ENCODE data around the gene TRIP13. TPM values are rescaled to one million over a fixed set of nuclear protein-coding genes. Genes with fewer than 3 reads are reported as not detected.
A peak's percentile ranks its signal among the peaks of the same experiment; 100 is the strongest.
"Not testable (repeated sequence)": the region's sequence is repeated elsewhere in the genome, so short reads cannot be mapped to it uniquely, and the experiment has no call there.

The TRIP13 gene
- total RNA-seq, 1 experiment from 2014 or later, result 60.3 TPM

DNA sequence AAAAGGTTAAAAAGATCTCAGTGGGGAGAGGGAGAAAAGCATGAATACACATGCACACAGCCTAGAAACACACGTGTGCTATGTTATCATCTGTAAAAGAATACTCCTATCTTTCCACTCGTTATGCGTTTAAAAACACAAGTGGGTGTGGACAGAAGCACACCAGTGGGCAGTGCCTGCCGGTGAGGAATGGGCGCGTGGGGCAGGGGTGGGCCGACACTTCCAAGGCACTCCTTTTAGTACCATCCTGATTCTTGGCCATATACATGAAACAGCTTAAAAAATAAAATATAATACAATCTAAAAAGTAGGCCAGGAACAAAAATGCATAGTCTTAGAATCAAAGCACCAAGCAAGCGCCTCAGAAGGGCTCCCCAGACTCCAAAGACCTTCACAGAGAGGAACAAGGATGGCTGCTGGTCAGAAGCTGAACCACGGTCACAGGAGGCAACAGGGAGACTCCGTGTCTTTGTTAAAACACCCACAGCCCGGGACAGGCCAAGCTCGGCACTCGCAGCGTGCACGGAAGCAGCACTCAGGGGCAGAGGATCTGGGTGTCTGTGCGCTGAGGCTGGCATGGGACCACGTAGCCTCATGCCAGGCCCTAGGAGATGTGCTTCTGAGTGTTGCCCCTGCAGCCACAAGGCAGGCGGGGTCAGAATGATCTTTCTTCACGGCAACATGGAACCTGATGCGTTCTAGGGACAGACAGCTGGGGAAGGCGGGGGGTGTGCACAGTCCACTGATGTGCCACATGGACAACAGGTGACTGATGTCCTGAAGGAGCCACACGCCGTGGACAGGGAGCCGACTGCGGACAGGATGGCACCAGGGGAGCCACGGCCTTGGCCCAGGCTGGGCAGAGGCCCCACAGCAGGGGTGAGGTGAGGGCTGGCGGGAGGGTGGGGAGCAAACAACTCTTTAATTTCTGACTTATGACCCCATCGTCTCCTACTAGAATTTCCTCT is 16.0 kb upstream of the TRIP13 start:
- Histone ChIP-seq H3K36me3 (replicated peaks; ENCODE audit: control insufficient read depth, insufficient read depth, low read length) (peaks cover 22% of the 10 kb centered on the region), H3K27me3 (ENCODE audit: control insufficient read depth, insufficient read depth, low read length) (no peaks in the 10 kb centered on the region), H3K4me3 (ENCODE audit: insufficient read depth, low read depth, low read length) (no peak overlapping the region)
- DNase-seq, result no peak

DNA sequence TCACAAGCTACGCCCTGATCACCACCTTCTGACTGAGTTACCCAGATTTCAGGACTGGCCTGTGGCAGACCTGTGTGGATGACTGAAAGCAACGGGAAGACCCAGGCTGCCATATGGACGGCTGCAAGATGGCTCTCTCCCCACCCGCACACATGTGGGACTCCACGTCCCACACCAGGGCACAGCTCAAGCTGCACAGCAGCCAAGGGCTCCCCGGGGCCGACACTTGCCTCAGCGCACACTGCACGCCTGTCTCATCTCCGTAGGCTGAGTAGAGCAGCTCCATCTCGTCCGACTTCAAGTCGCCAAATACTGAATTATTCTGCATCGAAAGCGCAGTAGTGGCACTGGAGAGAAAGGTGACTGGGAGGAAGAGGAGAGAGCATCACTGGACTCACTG is 14.6 kb upstream of the TRIP13 start:
- Histone ChIP-seq H3K36me3 (replicated peaks; ENCODE audit: control insufficient read depth, insufficient read depth, low read length) (peaks cover 34% of the 10 kb centered on the region), H3K4me3 (ENCODE audit: insufficient read depth, low read depth, low read length) (no peak overlapping the region), H3K27me3 (ENCODE audit: control insufficient read depth, insufficient read depth, low read length) (no peaks in the 10 kb centered on the region)
- DNase-seq, result no peak

- H3K27me3 ChIP-seq (ENCODE audit: control insufficient read depth, insufficient read depth, low read length); H3K4me3 ChIP-seq (ENCODE audit: insufficient read depth, low read depth, low read length); DNase-seq: not testable (repeated sequence)
- H3K36me3 ChIP-seq (replicated peaks; ENCODE audit: control insufficient read depth, insufficient read depth, low read length), result peaks cover 39% of the 10 kb centered on the region
These were observed 14.0 kb upstream of the TRIP13 start for GRCh38 chr5:878677-879076.

DNA sequence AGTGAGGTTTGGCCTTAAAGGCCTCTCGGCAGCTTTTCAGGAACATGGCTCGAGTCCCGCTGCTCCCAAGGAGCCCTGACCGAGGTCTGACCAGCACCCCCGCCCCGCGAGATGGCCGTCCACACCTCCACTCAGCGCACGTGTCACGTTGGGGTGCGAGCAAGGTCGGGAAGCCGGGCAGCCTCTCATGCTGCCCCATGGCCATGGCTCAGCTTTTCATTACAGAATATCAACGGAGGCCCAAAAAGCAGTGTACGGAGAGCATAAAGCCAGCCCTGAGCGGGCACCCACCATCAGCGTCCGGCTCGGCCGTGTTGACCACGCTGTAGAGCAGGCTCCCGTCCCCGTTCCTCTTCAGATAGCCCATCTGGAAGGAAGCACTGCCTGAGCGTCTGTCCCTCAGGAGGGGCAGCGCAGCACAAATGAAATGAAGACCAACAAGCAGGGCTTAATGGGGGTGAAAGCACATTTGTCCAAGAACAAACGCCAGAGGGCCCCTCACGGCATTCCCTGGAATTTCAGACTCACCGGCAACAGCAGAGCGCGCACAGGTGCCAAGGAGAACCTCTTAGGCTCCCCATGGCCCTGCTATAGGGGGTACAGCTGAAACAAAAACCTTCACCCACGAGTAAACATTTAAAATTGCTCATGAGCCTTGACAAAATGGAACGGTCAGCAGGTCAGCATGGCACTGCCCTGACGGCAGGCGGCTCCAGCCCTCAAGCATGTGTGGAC is 11.7 kb upstream of the TRIP13 start:
- Histone ChIP-seq H3K4me3 (ENCODE audit: insufficient read depth, low read depth, low read length) (no peak overlapping the region), H3K27me3 (ENCODE audit: control insufficient read depth, insufficient read depth, low read length) (no peaks in the 10 kb centered on the region), H3K36me3 (replicated peaks; ENCODE audit: control insufficient read depth, insufficient read depth, low read length) (peaks cover 48% of the 10 kb centered on the region)
- no peak for DNase-seq

- DNase-seq, result no peak
- Histone ChIP-seq H3K4me3 (ENCODE audit: insufficient read depth, low read depth, low read length) (no peak overlapping the region), H3K36me3 (replicated peaks; ENCODE audit: control insufficient read depth, insufficient read depth, low read length) (peaks cover 54% of the 10 kb centered on the region), H3K27me3 (ENCODE audit: control insufficient read depth, insufficient read depth, low read length) (no peaks in the 10 kb centered on the region)
These were observed 11.1 kb upstream of the TRIP13 start for GRCh38 chr5:881551-881935.

GRCh38 chr5:882253-883183 is 10.2 kb upstream of the TRIP13 start:
- Histone ChIP-seq H3K4me3 (ENCODE audit: insufficient read depth, low read depth, low read length) (no peak overlapping the region), H3K36me3 (replicated peaks; ENCODE audit: control insufficient read depth, insufficient read depth, low read length) (peaks cover 61% of the 10 kb centered on the region), H3K27me3 (ENCODE audit: control insufficient read depth, insufficient read depth, low read length) (no peaks in the 10 kb centered on the region)
- no peak for DNase-seq

DNA sequence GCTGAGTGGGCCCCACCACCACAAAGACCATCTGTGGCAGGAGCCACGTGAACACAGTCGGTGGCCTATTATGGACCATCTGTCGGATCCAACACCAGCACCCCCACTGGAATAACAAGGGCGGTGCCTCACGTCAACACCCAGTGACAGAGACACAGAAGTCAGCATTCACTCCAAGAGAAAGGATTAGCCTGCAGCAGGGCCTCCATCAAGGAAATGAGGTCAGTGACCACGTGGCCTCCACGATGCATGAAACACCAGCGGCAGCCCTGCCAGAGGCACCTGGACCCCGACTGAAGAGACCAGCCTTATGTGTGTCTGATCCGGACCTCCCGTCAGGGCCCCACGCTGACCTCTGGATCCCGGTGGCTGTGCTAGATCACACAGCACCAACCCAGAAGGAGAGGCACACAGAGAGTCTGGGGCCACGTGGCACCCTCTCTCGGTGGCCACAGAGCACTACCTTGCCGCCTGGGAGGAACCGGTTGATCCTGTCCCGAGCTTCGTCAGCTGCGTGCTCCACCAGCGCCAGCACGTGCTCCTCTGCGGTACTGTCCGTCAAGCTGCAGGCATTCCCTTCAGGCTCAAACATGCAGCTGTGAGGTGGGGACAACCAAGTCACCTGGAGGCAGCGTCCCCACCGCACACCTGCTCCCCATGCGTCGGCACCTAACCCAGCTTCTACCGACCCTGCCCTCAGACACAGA is 9.1 kb upstream of the TRIP13 start:
- peaks cover 64% of the 10 kb centered on the region for H3K36me3 ChIP-seq (replicated peaks; ENCODE audit: control insufficient read depth, insufficient read depth, low read length)
- DNase-seq, result peak; percentile 43
- no peaks in the 10 kb centered on the region for H3K27me3 ChIP-seq (ENCODE audit: control insufficient read depth, insufficient read depth, low read length)
- H3K4me3 ChIP-seq (ENCODE audit: insufficient read depth, low read depth, low read length), result no peak overlapping the region

- H3K36me3 ChIP-seq (replicated peaks; ENCODE audit: control insufficient read depth, insufficient read depth, low read length), result peaks cover 70% of the 10 kb centered on the region
- no peak overlapping the region for H3K4me3 ChIP-seq (ENCODE audit: insufficient read depth, low read depth, low read length)
- peak; percentile 52 for DNase-seq
- H3K27me3 ChIP-seq (ENCODE audit: control insufficient read depth, insufficient read depth, low read length), result no peaks in the 10 kb centered on the region
These were observed 8.1 kb upstream of the TRIP13 start for GRCh38 chr5:884345-885126.

- Histone ChIP-seq H3K36me3 (replicated peaks; ENCODE audit: control insufficient read depth, insufficient read depth, low read length) (peaks cover 75% of the 10 kb centered on the region), H3K27me3 (ENCODE audit: control insufficient read depth, insufficient read depth, low read length) (no peaks in the 10 kb centered on the region), H3K4me3 (ENCODE audit: insufficient read depth, low read depth, low read length) (no peak overlapping the region)
- DNase-seq, result no peak
These were observed 7.6 kb upstream of the TRIP13 start for GRCh38 chr5:885127-885442.

DNA sequence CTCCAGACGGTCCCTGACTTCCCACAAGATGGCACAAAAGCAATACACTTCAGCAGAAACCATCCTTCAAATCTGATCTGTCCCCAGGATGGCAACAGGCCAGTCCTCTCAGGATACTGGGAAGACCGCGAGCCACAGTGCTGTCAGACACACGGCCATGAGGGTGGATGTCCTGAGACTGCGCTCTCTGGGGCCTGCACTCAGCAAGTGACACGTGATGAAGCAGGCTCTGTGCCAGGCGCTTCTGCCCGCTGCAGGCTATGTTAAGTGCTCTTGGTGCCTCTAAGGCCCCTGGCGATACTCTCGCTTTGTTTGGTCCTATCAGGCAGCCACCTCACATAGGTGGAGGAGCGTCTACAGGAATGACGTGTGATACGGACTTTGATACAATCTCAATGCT is 7.2 kb upstream of the TRIP13 start:
- no peak for DNase-seq
- Histone ChIP-seq H3K27me3 (ENCODE audit: control insufficient read depth, insufficient read depth, low read length) (no peaks in the 10 kb centered on the region), H3K4me3 (ENCODE audit: insufficient read depth, low read depth, low read length) (no peak overlapping the region), H3K36me3 (replicated peaks; ENCODE audit: control insufficient read depth, insufficient read depth, low read length) (peaks cover 79% of the 10 kb centered on the region)

DNA sequence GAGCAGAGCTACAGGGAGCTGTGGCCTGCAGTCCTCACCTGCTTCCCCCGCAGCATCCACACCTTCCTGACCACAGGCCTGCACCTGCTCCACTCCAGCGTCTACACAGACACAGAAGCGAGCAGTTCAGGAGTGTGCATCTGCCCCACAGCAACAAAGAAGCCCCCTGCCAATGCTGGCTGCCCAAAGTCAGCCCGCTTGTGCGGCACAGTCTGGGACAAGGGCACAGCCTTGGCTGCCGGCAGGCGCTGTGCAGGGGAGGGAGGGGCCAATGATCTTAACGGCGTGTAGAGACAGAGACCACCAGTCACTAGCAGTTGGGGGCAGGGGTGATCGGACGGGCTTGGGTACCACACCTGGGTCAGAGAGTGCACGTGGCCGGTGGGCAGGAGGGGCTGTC is 6.6 kb upstream of the TRIP13 start:
- H3K27me3 ChIP-seq (ENCODE audit: control insufficient read depth, insufficient read depth, low read length), result no peaks in the 10 kb centered on the region
- no peak for DNase-seq
- peaks cover 84% of the 10 kb centered on the region for H3K36me3 ChIP-seq (replicated peaks; ENCODE audit: control insufficient read depth, insufficient read depth, low read length)
- no peak overlapping the region for H3K4me3 ChIP-seq (ENCODE audit: insufficient read depth, low read depth, low read length)

- Histone ChIP-seq H3K27me3 (ENCODE audit: control insufficient read depth, insufficient read depth, low read length) (no peaks in the 10 kb centered on the region), H3K36me3 (replicated peaks; ENCODE audit: control insufficient read depth, insufficient read depth, low read length) (peaks cover 80% of the 10 kb centered on the region), H3K4me3 (ENCODE audit: insufficient read depth, low read depth, low read length) (no peak overlapping the region)
- no peak for DNase-seq
These were observed 5.9 kb upstream of the TRIP13 start for GRCh38 chr5:886716-887325.

Data from H7 (cell line).